ENCODE data around the gene ETAA1.

The ETAA1 gene

DNA sequence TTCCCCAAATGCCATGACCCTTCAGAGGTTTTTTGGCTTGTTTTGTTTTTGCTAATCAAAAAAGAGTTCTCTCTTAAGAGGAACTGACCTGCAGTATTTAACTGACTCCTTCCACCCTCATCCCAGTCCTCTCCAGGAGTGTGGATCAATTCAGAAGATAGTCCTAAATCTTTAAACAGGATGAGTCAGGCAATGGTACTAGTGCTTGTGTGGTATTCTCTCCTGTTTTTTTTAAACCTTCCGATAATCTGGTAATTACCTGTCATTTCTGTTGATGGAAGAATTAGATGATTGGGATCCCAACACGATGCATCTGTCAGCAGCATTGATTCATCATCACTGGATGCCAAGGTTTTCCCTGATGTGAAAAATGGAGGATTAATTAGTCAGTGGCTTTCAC lies 41.2 kb downstream of the ETAA1 start:
- DNase-seq (ENCODE audit: low read depth): no peak

DNA sequence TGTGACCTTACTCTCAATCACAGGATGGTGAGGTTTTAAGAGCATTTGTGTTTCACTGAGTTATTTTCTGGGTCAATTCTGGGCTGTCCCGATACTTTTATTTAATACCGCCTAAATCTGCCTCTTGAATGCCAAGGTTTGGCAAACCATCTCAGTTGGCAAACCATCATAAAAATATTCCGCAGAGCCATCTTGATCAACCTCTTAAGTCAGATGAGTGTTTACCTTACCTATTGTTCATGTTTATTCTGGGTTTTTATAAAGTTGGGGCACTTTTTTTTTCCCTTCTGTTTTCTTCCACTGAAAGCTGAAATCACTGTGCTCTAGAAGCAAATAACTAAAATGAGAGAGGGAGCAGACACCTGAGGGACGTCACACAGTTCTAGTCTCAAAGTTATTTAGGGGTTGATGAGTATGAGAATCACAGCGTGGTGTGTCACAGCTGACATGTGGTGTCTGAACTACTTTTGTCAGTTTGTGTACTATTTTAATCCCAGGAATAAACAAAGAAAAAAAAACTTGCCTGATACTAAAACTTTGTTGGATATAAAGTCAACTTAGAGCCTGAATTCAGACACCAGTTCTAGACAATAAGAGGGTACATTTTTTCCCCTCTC lies 48.6 kb downstream of the ETAA1 start:
- DNase-seq (ENCODE audit: low read depth): no peak

DNA sequence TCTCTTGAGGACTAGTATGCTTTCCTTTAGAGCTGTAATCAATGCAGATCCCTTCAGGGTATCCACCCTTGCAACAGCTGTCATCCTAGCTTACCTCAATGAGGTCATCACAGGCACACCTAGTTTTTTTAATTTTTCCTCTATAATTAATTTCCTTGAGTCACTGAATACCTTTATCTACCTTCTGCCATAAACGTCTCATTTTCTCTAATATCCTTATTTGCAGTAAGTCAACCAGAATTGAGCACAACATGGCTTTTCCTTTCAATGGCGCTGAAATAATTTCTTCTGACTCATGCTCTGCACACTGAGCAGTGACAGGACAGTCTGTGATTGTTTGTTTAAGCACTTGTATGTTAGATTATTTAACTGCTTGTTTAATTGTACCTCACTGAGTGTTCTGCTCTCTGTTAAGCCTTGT lies 49.4 kb downstream of the ETAA1 start:
- no peak for DNase-seq (ENCODE audit: low read depth)

DNA sequence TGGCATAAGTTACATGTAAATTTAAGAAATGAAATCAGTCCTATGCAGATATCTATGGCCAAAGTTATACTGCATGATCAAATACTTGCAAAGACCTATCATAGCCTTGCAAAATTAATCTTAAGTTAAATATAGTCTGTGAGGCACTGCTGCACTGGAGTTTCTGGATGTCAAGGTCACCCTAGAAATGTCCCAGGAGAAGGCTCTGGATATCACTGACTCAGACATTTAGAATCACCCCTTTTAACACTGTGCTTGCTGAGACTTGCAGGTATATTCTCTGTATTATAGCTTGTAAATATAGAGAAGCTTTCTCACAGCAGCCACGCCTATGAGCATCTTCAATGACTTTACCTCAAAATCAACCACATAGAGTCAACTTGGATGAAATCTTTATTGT lies 51.5 kb downstream of the ETAA1 start:
- DNase-seq (ENCODE audit: low read depth): no peak

DNA sequence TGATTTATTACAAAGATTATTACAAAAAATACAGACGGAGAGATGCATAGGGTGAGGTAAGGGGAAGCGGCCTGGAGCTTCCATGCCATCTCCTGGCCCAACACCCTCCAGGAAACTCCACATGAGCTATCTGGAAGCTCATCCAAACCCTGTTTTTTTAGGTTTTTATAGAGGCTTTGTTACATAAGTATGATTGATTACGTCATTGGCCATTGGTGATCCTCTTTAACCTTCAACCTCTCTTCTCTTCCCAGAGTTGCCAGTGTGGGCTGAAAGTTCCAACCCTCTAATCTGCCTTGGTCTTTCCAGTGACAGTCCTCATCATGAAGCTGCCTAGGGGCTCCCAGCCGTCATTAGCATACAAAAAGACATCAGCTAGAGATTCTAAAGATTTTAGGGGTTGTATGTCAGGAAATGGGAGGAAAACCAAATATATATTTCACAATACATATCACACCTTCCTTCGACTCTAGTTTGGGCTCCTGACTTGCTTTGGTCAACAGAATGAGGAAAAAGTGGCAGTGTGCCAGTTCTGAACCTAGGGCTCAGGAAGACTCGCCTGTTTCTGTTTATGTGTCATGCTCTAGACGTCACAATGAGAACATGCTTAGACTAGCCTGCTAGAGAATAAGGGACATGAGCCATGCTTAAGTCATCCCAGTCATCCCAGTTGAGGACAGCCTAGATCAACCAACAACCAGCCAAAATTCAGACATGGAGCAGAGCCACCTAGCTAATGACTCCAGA lies 54.1 kb downstream of the ETAA1 start:
- DNase-seq (ENCODE audit: low read depth): no peak

DNA sequence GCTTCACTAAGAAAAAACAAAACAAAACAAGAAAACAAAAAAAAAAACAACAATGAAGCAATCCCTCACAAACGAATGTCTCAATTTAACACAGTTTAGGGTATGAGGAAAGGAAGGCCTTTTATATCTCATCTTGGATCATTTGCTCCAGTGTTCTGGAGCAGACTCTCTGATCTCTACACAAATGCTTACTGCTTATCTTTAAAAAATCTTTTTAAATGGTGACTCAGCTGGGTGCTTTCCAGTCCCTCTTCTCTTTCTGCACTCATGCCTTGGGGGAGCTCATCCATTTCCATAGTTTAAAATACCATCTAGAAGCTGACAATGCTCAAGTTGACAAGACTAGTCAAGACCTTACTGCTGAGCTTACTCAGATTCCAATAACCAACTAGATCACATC lies 56.2 kb downstream of the ETAA1 start:
- DNase-seq (ENCODE audit: low read depth): no peak

DNA sequence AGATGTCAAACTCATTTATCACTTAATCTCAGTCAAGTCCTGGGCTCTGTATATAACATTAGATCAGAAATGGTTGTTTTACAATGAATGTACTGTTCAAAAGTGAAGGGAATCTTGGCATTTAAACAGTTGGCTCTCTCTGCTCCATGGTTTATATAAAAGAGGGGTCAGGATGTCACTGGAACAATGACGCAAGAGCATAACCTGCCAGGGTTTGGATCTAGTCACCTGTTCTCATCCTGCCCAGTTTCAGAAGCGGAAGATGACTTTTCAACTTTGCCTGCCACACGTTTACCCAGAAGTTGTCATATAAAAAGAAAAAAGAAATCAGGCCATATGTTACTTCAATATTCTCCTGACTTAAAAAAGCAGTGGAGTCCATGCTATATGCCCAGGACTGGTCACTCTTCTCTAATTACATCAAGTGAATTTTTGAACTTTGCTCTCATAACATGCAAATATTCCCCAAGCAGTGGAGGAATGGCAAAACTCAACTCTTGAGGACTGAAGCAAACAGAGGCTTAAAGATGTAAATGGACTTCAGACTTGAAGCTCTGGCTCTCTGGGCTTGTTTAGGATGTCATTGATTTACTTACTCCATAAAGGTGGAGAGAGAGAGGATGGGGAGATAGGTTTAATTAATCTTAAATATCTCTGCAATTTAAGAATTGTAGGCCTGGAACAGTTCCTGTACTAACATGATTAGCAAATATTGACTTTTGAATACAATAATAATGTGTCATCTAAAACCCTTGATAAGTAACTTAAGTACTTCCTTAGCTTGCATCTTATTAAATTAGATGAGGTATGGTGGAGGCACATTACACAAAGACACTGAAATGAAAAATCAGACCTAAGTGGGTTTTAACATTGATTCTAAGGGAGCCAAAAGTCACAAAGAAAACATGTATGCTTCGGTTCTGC lies 58.3 kb downstream of the ETAA1 start:
- DNase-seq (ENCODE audit: low read depth): no peak

DNA sequence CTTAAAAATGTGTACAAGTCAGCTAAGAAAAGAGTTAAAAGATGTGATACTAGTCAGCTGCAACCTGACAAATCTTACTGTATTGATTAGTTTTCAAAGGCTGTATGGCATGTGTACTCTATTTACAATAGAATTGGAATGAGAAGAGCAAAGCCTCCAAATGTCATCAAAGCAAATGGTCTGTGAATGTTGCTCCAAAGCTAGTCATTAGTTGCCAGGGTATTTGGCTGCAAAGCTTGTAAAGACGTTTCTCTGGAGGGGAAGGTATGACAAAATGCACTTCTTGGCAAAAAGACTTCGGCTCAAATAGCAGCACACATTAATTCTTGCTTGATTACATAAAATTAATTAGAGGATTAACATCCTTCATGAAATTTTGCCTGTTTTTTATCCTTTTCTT lies 59.3 kb downstream of the ETAA1 start:
- no peak for DNase-seq (ENCODE audit: low read depth)

DNA sequence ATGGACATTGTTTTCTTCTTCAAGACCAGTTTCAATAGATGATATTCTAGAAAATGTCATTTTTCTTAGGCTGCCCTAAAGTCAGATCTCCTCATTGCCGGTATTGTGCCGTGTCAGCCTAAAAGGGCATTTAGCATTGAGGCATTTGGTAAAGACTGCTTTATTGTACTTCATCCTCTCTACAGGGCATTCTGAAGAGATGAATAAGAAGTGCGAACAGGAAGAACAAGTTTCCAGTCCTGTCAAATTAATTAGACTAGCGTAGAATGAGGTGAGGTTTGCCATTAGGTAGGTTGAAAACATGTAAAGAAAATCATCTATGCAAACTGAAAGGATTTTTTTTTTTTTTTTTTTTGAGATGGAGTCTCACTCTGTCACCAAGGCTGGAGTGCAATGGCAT lies 60.6 kb downstream of the ETAA1 start:
- no peak for DNase-seq (ENCODE audit: low read depth)

DNA sequence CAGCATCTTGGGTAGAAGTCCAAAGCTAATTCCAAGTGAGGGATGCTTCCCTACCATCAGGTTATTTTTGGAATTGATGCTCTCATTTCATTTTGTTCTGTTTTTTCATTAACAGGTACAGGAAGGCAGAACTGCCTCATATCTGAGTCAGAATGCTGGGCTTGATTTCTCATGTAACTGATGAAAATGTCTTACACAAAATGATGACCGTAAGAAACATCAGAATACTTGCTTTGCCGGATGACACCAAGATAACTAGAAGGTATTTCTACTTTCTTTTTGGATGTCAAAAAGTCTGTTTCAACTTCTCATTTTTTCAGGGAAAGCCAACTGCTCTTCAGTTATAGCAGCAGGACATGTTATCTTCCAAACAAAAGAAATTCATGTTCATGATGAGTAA lies 62.6 kb downstream of the ETAA1 start:
- no peak for DNase-seq (ENCODE audit: low read depth)
